ENCODE measurements around the gene MRPS2. TPM values are rescaled to one million over a fixed set of nuclear protein-coding genes. Genes with fewer than 3 reads are reported as not detected.

Gene MRPS2
- total and polyA plus RNA-seq, 9 of the 15 experiments (the other 6 are each of a cell fraction or from before 2014, with no cell fraction given), result 8.0 to 167 (median 81.3) TPM

DNA sequence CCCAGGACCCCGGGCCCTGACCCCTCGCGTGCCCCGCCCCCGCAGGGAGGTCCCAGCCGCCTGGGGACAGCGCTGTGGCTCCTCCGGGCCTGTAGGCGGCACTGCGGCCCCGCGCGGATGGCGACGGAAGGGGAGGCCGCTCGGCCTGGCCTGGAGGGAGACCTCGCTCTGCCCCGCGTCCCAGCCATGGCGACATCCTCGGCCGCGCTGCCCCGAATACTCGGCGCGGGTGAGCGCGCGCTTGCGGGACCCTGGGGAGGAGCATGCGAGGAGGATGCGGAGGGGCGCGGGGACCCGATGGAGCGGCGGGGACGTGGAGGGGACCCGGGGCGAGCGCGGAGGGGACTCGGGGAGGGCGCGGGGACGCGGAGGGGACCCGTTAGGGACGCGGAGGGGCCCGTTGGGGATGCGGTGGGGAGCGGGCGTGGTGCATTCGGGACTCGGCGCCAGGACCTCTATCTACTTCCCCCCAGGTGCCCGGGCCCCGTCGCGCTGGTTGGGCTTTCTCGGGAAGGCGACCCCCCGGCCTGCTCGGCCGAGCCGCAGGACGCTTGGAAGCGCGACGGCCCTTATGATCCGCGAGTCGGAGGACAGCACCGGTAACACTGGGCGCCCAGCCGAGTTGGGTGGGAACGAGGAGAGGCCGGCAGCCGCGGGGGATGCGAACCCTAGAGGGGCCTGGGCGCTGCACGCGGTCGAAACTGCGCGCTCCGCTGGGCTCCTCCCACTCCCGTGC, at the start of gene MRPS2 (continued):
- TF ChIP-seq ZBTB11 (CRISPR knock-in tag; IDR thresholded peaks at IDR 0.05) (peak in 1 of 3 experiments; percentile 62; a peak in 1 of 6 replicates), CBX2 (IDR thresholded peaks at IDR 0.05; ENCODE audit: insufficient read depth, low read length, poor library complexity, severe bottlenecking) (no peak), THRB (CRISPR knock-in tag; conservative IDR thresholded peaks at IDR 0.05) (0 out of 2 replicates have a peak, but pooled peaks have one; percentile 8)
